PC-9 (cell line): ENCODE measurements around the gene EGF. TPM values are rescaled to one million over a fixed set of nuclear protein-coding genes. Genes with fewer than 3 reads are reported as not detected.

Source experiments
- BruUV-seq: library from RNA; stranded (reverse); fragments of 400-500 nt; replicated peaks from 2 replicates; lab custom pipeline; 2021; lab: Mats Ljungman, UMichigan
- CTCF ChIA-PET: fragments of 300-600 bp; sonication (Branson Sonifier 250); formaldehyde crosslinking; loops from one replicate; lab custom pipeline; 2022; ENCODE audit warnings: antibody characterized with exemption; lab: Charles Lee
- POLR2A ChIA-PET: fragments of 300-600 bp; sonication (Branson Sonifier 250); formaldehyde crosslinking; loops from one replicate; lab custom pipeline; 2022; ENCODE audit warnings: antibody characterized with exemption; ENCODE audit not compliant: unreplicated experiment; lab: Charles Lee
- DNase-seq, 2 experiments: peaks; one replicate each; pipeline versions ENCODE4 v3.0.0 to v3.0.0-alpha.2; 2015 to 2022; ENCODE audit warnings: mixed read lengths in 1 of 2
- H2AFZ ChIP-seq: fragments of 200-600 bp; sonication (generic); 2 replicates; pipeline ENCODE4 v1.8.1; 2017; ENCODE audit warnings: antibody characterized with exemption
- H3F3A ChIP-seq: fragments of 200-600 bp; sonication (generic); 2 replicates; pipeline ENCODE4 v1.8.1; 2017; ENCODE audit warnings: antibody characterized with exemption, mild to moderate bottlenecking, low read depth; ENCODE audit not compliant: insufficient read depth
- H3K27ac ChIP-seq: fragments of 200-600 bp; sonication (generic); 2 replicates; pipeline ENCODE4 v1.6.1; 2016; ENCODE audit warnings: mixed run types
- H3K27me3 ChIP-seq: fragments of 200-600 bp; sonication (generic); 2 replicates; pipeline ENCODE4 v1.6.1; 2016; ENCODE audit warnings: low read depth, mixed run types; ENCODE audit not compliant: insufficient read depth
- H3K36me3 ChIP-seq: fragments of 200-600 bp; sonication (generic); 2 replicates; pipeline ENCODE4 v1.6.1; 2016; ENCODE audit warnings: low read depth, mixed run types
- H3K4me1 ChIP-seq: fragments of 200-600 bp; sonication (generic); replicated peaks from 2 replicates; pipeline ENCODE4 v1.6.1; 2016; ENCODE audit warnings: mixed run types; ENCODE audit not compliant: insufficient read depth
- H3K4me2 ChIP-seq: fragments of 200-600 bp; sonication (generic); 2 replicates; pipeline ENCODE4 v1.6.1; 2017; ENCODE audit warnings: mixed run types
- H3K4me3 ChIP-seq: fragments of 200-600 bp; sonication (generic); 2 replicates; pipeline ENCODE4 v1.6.1; 2016; ENCODE audit warnings: mixed run types
- H3K79me2 ChIP-seq: fragments of 200-600 bp; sonication (generic); 2 replicates; pipeline ENCODE4 v1.6.1; 2017; ENCODE audit warnings: low read depth, mixed run types
- H3K9me2 ChIP-seq: fragments of 200-600 bp; sonication (generic); 2 replicates; pipeline ENCODE4 v1.8.1; 2017; ENCODE audit warnings: mild to moderate bottlenecking; ENCODE audit not compliant: insufficient read depth
- H3K9me3 ChIP-seq: fragments of 200-600 bp; sonication (generic); 2 replicates; pipeline ENCODE4 v1.8.1; 2016; ENCODE audit warnings: low read depth; ENCODE audit not compliant: insufficient read depth
- H4K20me1 ChIP-seq: fragments of 200-600 bp; sonication (generic); 2 replicates; pipeline ENCODE4 v1.8.1; 2017; ENCODE audit not compliant: insufficient read depth
- CTCF ChIP-seq: fragments of 200-600 bp; sonication (generic); conservative IDR thresholded peaks from 2 replicates; pipeline ENCODE4 v1.6.1; 2017; ENCODE audit warnings: mixed run types, antibody characterized with exemption, mild to moderate bottlenecking, moderate library complexity
- EZH2 ChIP-seq: fragments of 200-600 bp; sonication (generic); IDR thresholded peaks from 2 replicates; pipeline ENCODE4 v1.8.0; 2017; ENCODE audit warnings: antibody characterized with exemption, low read depth
- intact Hi-C: fragments of 100-400 bp; cut with micrococcal nuclease; formaldehyde crosslinking; loops from one replicate; pipeline ENCODE4 v1.10.0; 2022; ENCODE audit not compliant: unreplicated experiment
- total RNA-seq: library from RNA; stranded (reverse); gene quantifications from 2 replicates; pipeline ENCODE4 v1.2.3, GENCODE V29; 2021

Gene EGF
- total RNA-seq, 1 experiment from 2014 or later = 20.4 TPM

GRCh38 chr4:110059556-110060191, 147.0 kb downstream of the EGF start:
- Histone ChIP-seq H3K9me2 (no peaks in the 10 kb centered on the region), H3K36me3 (no peaks in the 10 kb centered on the region), H3F3A (0 out of 2 replicates have a peak, but pooled peaks cover 9% of the 10 kb centered on the region), H4K20me1 (no peaks in the 10 kb centered on the region), H3K27ac (0 out of 2 replicates have a peak overlapping the region, but pooled peaks have one; percentile 18), H3K4me1 (peaks cover 26% of the 10 kb centered on the region), H2AFZ (no peak overlapping the region), H3K27me3 (no peaks in the 10 kb centered on the region), H3K79me2 (no peaks in the 10 kb centered on the region), H3K4me2 (no peak overlapping the region), H3K4me3 (no peak overlapping the region), H3K9me3 (no peaks in the 10 kb centered on the region)
- intact Hi-C loops = no loop called here
- CTCF ChIA-PET = no interaction called here
- no peak for TF ChIP-seq EZH2
- no peak for TF ChIP-seq CTCF
- BruUV-seq = no TSS peak
- DNase-seq = peak in 1 of 2 experiments; percentile 84
- POLR2A ChIA-PET = no interaction called here

- DNase-seq = no peak
- no peak overlapping the region for H2AFZ ChIP-seq
- no peaks in the 10 kb centered on the region for H3K9me3 ChIP-seq
- ChIA-PET CTCF (no interaction called here), POLR2A (no interaction called here)
- peaks cover 26% of the 10 kb centered on the region for H3K4me1 ChIP-seq
- TF ChIP-seq EZH2 (no peak), CTCF (no peak)
- H3K36me3 ChIP-seq = no peaks in the 10 kb centered on the region
- no TSS peak for BruUV-seq
- no peak overlapping the region for H3K27ac ChIP-seq
- no peak overlapping the region for H3K4me2 ChIP-seq
- no peaks in the 10 kb centered on the region for H4K20me1 ChIP-seq
- intact Hi-C loops = no loop called here
- H3K27me3 ChIP-seq = no peaks in the 10 kb centered on the region
- no peak overlapping the region for H3K4me3 ChIP-seq
- H3K79me2 ChIP-seq = no peaks in the 10 kb centered on the region
- no peaks in the 10 kb centered on the region for H3K9me2 ChIP-seq
- 0 out of 2 replicates have a peak, but pooled peaks cover 9% of the 10 kb centered on the region for H3F3A ChIP-seq
These were observed 148.4 kb downstream of the EGF start for GRCh38 chr4:110061076-110061475.

Other genes starting within 250 kb of the EGF start
- 22.3 and 22.4 TPM in 2 replicates for gene CASP6, start 209.4 kb upstream of the EGF start, total RNA-seq
- gene PLA2G12A, start 182.8 kb upstream of the EGF start, total RNA-seq = 30.8 and 36.3 TPM in 2 replicates
- 1.6 and 2.2 TPM in 2 replicates for gene CFI, start 110.9 kb upstream of the EGF start, total RNA-seq
- 12.1 and 16.0 TPM in 2 replicates for gene GAR1, start 97.1 kb upstream of the EGF start, total RNA-seq
- 0.24 TPM in 1 of 2 replicates, not detected in the other for gene RRH, start 84.9 kb upstream of the EGF start, total RNA-seq
- not detected in 2 replicates for gene LRIT3, start 64.8 kb upstream of the EGF start, total RNA-seq